Liver (tissue), 9 donors: ENCODE data around the gene GRWD1. TPM values are rescaled to one million over a fixed set of nuclear protein-coding genes. Genes with fewer than 3 reads are reported as not detected.

Experiments
- DNase-seq: peaks from one replicate; pipeline ENCODE4 v3.0.0-alpha.2; 2017; ENCODE audit warnings: low spot score
- H3K27ac ChIP-seq, 2 donors: one replicate each; pipeline ENCODE4 v1.7.0; 2013; ENCODE audit warnings: inconsistent platforms in 2 of 2, low read length in 2 of 2, control low read depth in 1 of 2, low read depth in 1 of 2, mild to moderate bottlenecking in 1 of 2
- H3K27me3 ChIP-seq, 4 donors: one replicate each; pipeline versions ENCODE4 v1.6.1 to v1.7.0; 2013; ENCODE audit warnings: low read length in 3 of 4, inconsistent platforms in 1 of 4, mild to moderate bottlenecking in 1 of 4, moderate library complexity in 1 of 4; ENCODE audit not compliant: control insufficient read depth in 4 of 4, insufficient read depth in 4 of 4
- H3K36me3 ChIP-seq, 4 donors: one replicate each; pipeline versions ENCODE4 v1.6.1 to v1.7.0; 2013; ENCODE audit warnings: low read length in 3 of 4, mild to moderate bottlenecking in 3 of 4, low read depth in 1 of 4, moderate library complexity in 1 of 4; ENCODE audit not compliant: control insufficient read depth in 4 of 4, insufficient read depth in 3 of 4
- H3K4me1 ChIP-seq, 4 donors: one replicate each; pipeline versions ENCODE4 v1.6.1 to v1.7.0; 2013; ENCODE audit warnings: low read length in 3 of 4, mild to moderate bottlenecking in 3 of 4, moderate library complexity in 1 of 4; ENCODE audit not compliant: control insufficient read depth in 4 of 4, insufficient read depth in 4 of 4
- H3K4me3 ChIP-seq, 3 donors: one replicate each; pipeline versions ENCODE4 v1.6.1 to v1.7.0; 2013; ENCODE audit warnings: low read length in 3 of 3, control low read depth in 1 of 3, low read depth in 1 of 3, mild to moderate bottlenecking in 1 of 3
- H3K9ac ChIP-seq, 2 donors: one replicate each; pipeline ENCODE4 v1.7.0; 2013; ENCODE audit warnings: low read length in 2 of 2, mild to moderate bottlenecking in 2 of 2, moderate library complexity in 2 of 2, control low read depth in 1 of 2, low read depth in 1 of 2
- H3K9me3 ChIP-seq, 4 donors: one replicate each; pipeline versions ENCODE4 v1.6.1 to v1.7.0; 2013; ENCODE audit warnings: low read length in 3 of 4; ENCODE audit not compliant: control insufficient read depth in 4 of 4
- ATF3 ChIP-seq: IDR thresholded peaks from 2 replicates; pipeline ENCODE4 v1.6.1; 2016; ENCODE audit warnings: antibody characterized with exemption
- CTCF ChIP-seq: fragments of 150-350 bp; IDR thresholded peaks from 2 replicates; pipeline ENCODE4 v1.5.1; 2017; ENCODE audit warnings: improper control_type of control experiment, low read depth, low read length; ENCODE audit not compliant: missing input control
- EGR1 ChIP-seq, 2 donors: IDR thresholded peaks; 2 replicates each; pipeline ENCODE4 v1.6.1; 2016 to 2018; ENCODE audit warnings: antibody characterized with exemption in 2 of 2, low read depth in 2 of 2
- FOXA1 ChIP-seq: IDR thresholded peaks from 2 replicates; pipeline ENCODE4 v1.6.1; 2016; ENCODE audit warnings: antibody characterized with exemption
- FOXA2 ChIP-seq: IDR thresholded peaks from 2 replicates; pipeline ENCODE4 v1.6.1; 2016; ENCODE audit warnings: antibody characterized with exemption
- GABPA ChIP-seq, 2 donors: IDR thresholded peaks in 1 of 2; conservative IDR thresholded peaks in 1 of 2; 2 replicates each; pipeline ENCODE4 v1.6.1; 2016; ENCODE audit warnings: antibody characterized with exemption in 2 of 2, mild to moderate bottlenecking in 1 of 2, moderate library complexity in 1 of 2
- HNF4A ChIP-seq, 2 donors: conservative IDR thresholded peaks; 2 replicates each; pipeline ENCODE4 v1.6.1; 2016; ENCODE audit warnings: antibody characterized with exemption in 2 of 2, mild to moderate bottlenecking in 2 of 2
- HNF4G ChIP-seq: IDR thresholded peaks from 2 replicates; pipeline ENCODE4 v1.6.1; 2016; ENCODE audit warnings: antibody characterized with exemption
- JUND ChIP-seq, 2 donors: IDR thresholded peaks; 2 replicates each; pipeline ENCODE4 v1.6.1; 2016; ENCODE audit warnings: antibody characterized with exemption in 2 of 2
- MAX ChIP-seq: IDR thresholded peaks from 2 replicates; pipeline ENCODE4 v1.6.1; 2016; ENCODE audit warnings: antibody characterized with exemption
- NR2F2 ChIP-seq: IDR thresholded peaks from 2 replicates; pipeline ENCODE4 v1.6.1; 2016; ENCODE audit warnings: antibody characterized with exemption
- RAD21 ChIP-seq, 2 donors: IDR thresholded peaks; 2 replicates each; pipeline ENCODE4 v1.6.1; 2016; ENCODE audit warnings: antibody characterized with exemption in 2 of 2, mild to moderate bottlenecking in 2 of 2
- REST ChIP-seq: IDR thresholded peaks from 2 replicates; pipeline ENCODE4 v1.6.1; 2016; ENCODE audit warnings: antibody characterized with exemption, mild to moderate bottlenecking
- RXRA ChIP-seq, 2 donors: IDR thresholded peaks; 2 replicates each; pipeline ENCODE4 v1.6.1; 2017 to 2018; ENCODE audit warnings: antibody characterized with exemption in 2 of 2, mild to moderate bottlenecking in 1 of 2
- SP1 ChIP-seq: IDR thresholded peaks from 2 replicates; pipeline ENCODE4 v1.6.1; 2018; ENCODE audit warnings: antibody characterized with exemption, mild to moderate bottlenecking
- TAF1 ChIP-seq: conservative IDR thresholded peaks from 2 replicates; pipeline ENCODE4 v1.6.1; 2016; ENCODE audit warnings: antibody characterized with exemption, mild to moderate bottlenecking
- YY1 ChIP-seq: IDR thresholded peaks from 2 replicates; pipeline ENCODE4 v1.6.1; 2016; ENCODE audit warnings: antibody characterized with exemption, mild to moderate bottlenecking
- ZBTB33 ChIP-seq: IDR thresholded peaks from 2 replicates; pipeline ENCODE4 v1.6.1; 2016; ENCODE audit warnings: antibody characterized with exemption
- WGBS: extraction: QIAGEN DNeasy Blood & Tissue Kit; methylation state at CpG from one replicate; pipeline ENCODE4 v1.1.7; 2013; 5-methylcytosine and 5-hydroxymethylcytosine counted together
- polyA plus RNA-seq, 2 donors: library from polyadenylated mRNA; stranded (reverse) in 1 of 2; unstranded in 1 of 2; fragments of 200-250 nt in 1 of 2; fragments of >200 nt in 1 of 2; fragmentation: Nextera tagmentation in 1 of 2; extraction: Ambion mirVana in 1 of 2; gene quantifications; one replicate each; pipeline versions ENCODE4 v1.2.1 to v1.2.3, GENCODE V29; 2013 to 2015
- total RNA-seq, 2 donors: library from RNA; depleted of rRNA; stranded (reverse); fragments of >200 nt; gene quantifications; one replicate each; pipeline ENCODE4 v1.2.3, GENCODE V29; 2014
- donor health status: healthy.
- donor health status: healthy.
- donor health status: healthy.
- donor health status: healthy.
- donor health status: healthy.

GRWD1 gene
- total and polyA plus RNA-seq, 4 donors = 7.1 to 31.7 (median 15.3) TPM

- peaks cover 0 to 9% (median 4%) of the 10 kb centered on the region in 4 donors for H3K4me1 ChIP-seq
- WGBS = 43% methylated on average over 32 of the region's 32 CpGs
- no peaks in the 10 kb centered on the region for H3K9me3 ChIP-seq
- H3K4me3 ChIP-seq = no peak overlapping the region
- peaks cover 0 to 4% (median 3%) of the 10 kb centered on the region in 4 donors for H3K27me3 ChIP-seq
- no peaks in the 10 kb centered on the region for H3K36me3 ChIP-seq
- DNase-seq = no peak
- H3K27ac ChIP-seq = no peak overlapping the region
- no peak overlapping the region for H3K9ac ChIP-seq
- TF ChIP-seq ATF3 (no peak), REST (no peak), GABPA (IDR thresholded peaks at IDR 0.05 in 1 of 2, conservative IDR thresholded peaks at IDR 0.05 in 1 of 2) (no peak), JUND (IDR thresholded peaks at IDR 0.05) (no peak), ZBTB33 (no peak), NR2F2 (no peak), EGR1 (IDR thresholded peaks at IDR 0.05; ENCODE audit: low read depth in 2 of 2) (no peak), TAF1 (no peak), RAD21 (IDR thresholded peaks at IDR 0.05) (no peak), HNF4G (no peak), CTCF (no peak), RXRA (IDR thresholded peaks at IDR 0.05) (no peak), FOXA1 (no peak), YY1 (no peak), MAX (no peak), SP1 (no peak), FOXA2 (no peak), HNF4A (conservative IDR thresholded peaks at IDR 0.05) (no peak)
Observed at GRCh38 chr19:48500830-48501493, 55.2 kb downstream of the GRWD1 start.
